Erythroblast (primary cell): Measurements from ENCODE around the gene IFITM1.

Experiments used
- GATA1 ChIP-seq: IDR thresholded peaks from 2 replicates; pipeline ENCODE4 v1.6.1; 2011; ENCODE audit warnings: low read depth, mild to moderate bottlenecking, control low read depth, low read length, moderate library complexity
- POLR2A ChIP-seq: IDR thresholded peaks from 2 replicates; pipeline ENCODE4 v1.6.1; 2011; ENCODE audit warnings: mild to moderate bottlenecking, low read length

DNA sequence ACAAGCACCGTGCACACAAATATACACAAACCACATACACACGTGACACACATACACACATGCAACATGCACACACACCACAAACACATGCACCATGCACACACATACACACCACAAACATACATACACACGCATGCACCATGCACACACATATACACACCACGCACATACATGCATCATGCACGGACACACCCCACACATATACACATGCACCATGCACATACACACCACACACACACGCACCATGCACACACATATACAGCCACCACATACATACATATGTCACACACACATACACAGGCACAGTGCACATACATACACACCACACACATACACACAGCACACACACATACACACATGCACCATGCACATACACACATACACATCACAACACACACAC is 42.8 kb downstream of the IFITM1 start:
- TF ChIP-seq POLR2A (no peak), GATA1 (no peak)
